ENCODE data around the gene RYR2.
"Not testable (repeated sequence)": the region's sequence is repeated elsewhere in the genome, so short reads cannot be mapped to it uniquely, and the experiment has no call there.

Gene RYR2

DNA sequence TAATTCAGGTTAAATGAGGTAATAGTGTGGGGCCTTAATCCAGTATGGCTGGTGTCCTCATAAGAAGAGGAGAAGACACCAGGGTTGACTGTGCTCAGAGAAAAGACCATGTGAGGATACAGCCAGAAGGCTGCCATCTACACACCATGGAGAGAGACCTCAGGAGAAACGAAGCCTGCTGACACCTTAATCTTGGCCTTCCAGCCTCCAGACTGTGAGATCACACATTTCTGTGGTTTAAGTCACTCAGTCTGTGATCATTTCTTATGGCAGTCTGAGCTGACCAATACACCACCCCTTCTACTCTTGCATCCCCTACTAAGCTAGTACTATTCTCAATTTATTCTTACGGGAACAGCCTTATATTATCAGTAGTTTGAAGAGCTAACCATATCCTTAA lies 538.7 kb downstream of the RYR2 start:
- no peak for TF ChIP-seq ZFX (IDR thresholded peaks at IDR 0.05)
- TF ChIP-seq, protein P1, sequence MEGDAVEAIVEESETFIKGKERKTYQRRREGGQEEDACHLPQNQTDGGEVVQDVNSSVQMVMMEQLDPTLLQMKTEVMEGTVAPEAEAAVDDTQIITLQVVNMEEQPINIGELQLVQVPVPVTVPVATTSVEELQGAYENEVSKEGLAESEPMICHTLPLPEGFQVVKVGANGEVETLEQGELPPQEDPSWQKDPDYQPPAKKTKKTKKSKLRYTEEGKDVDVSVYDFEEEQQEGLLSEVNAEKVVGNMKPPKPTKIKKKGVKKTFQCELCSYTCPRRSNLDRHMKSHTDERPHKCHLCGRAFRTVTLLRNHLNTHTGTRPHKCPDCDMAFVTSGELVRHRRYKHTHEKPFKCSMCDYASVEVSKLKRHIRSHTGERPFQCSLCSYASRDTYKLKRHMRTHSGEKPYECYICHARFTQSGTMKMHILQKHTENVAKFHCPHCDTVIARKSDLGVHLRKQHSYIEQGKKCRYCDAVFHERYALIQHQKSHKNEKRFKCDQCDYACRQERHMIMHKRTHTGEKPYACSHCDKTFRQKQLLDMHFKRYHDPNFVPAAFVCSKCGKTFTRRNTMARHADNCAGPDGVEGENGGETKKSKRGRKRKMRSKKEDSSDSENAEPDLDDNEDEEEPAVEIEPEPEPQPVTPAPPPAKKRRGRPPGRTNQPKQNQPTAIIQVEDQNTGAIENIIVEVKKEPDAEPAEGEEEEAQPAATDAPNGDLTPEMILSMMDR (conservative IDR thresholded peaks at IDR 0.05) = no peak
- H3K27ac ChIP-seq = no peak overlapping the region

- H3K27ac ChIP-seq = no peak overlapping the region
- no peak for TF ChIP-seq ZFX (IDR thresholded peaks at IDR 0.05)
- TF ChIP-seq, protein P1 (conservative IDR thresholded peaks at IDR 0.05) = no peak
Measured at GRCh38 chr1:237583270-237583669, 541.3 kb downstream of the RYR2 start.

DNA sequence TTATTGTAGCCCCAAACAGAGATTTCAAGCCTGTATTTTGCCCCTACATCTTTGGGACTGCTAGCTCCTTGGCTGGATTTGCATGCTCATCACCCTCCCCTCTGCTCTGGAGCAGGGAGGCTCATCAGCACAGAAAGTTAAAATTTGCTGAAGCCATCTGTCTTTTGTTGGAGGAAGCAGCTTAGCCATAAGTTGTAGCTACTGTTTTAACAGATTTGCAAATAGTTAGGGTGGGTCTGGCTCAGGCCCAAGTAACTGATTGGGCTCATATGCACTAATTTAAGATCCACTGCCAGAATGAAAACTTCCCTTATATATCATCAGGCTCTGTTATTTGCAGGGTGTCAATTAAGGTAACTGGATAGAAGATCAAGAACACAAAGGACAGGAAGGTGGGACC lies 541.8 kb downstream of the RYR2 start:
- no peak overlapping the region; the same call in 1 of the 2 replicates for H3K27ac ChIP-seq
- no peak for TF ChIP-seq ZFX (IDR thresholded peaks at IDR 0.05)
- TF ChIP-seq, protein P1 (conservative IDR thresholded peaks at IDR 0.05) = no peak

DNA sequence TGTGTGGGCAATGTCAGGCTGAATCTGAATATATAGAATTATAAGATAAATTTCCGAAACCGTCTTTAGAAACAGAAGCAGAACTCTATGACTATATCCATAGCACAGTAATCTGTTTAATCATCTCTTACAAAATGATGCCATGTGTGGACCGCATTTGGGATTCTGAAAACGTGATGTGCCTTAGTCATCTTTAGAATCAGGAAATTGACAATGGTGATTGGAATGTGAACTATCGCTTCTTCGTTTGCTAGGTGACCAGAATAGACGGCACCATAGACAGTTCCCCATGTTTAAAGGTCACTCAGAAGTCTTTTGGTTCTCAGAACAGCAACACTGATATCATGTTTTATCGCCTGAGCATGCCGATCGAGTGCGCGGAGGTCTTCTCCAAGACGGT lies 548.4 kb downstream of the RYR2 start:
- H3K27ac ChIP-seq = no peak overlapping the region
- TF ChIP-seq, protein P1 (conservative IDR thresholded peaks at IDR 0.05) = no peak
- TF ChIP-seq ZFX (IDR thresholded peaks at IDR 0.05) = no peak

DNA sequence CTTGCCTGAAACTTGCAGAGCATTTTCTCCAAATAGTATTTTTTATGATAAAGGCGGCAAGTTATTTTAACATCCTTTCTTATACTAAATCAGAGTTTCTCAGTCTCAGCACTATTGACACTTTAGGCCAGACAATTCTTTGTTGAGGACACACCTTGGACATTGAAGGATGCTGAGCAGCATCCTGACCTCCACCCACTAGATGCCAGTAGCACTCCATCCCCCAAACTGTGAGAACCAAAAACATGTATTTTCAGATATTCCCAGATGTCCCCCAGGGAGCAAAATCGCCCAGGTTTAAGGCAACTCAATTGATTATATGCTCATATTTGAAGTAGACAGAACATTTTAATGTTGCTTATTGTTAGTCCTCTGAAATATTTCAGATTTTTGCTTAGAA lies 549.4 kb downstream of the RYR2 start:
- no peak overlapping the region for H3K27ac ChIP-seq
- TF ChIP-seq, protein P1 (conservative IDR thresholded peaks at IDR 0.05) = peak; percentile 25
- TF ChIP-seq ZFX (IDR thresholded peaks at IDR 0.05) = no peak

DNA sequence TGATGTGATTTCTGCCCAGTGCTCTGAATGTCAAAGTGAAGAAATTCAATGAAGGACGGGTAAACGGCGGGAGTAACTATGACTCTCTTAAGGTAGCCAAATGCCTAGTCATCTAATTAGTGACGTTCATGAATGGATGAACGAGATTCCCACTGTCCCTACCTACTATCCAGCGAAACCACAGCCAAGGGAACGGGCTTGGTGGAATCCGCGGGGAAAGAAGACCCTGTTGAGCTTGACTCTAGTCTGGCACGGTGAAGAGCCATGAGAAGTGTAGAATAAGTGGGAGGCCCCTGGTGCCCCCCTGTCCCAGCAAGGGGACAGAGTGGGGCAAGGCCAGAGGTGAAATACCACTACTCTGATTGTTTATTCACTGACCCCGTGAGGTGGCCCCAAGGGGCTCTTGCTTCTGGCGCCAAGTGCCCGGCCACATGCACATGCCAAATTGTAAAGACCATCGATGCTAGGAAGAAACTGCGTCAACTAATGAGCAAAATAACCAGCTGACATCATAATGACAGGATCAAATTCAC lies 561.1 kb downstream of the RYR2 start:
- H3K27ac ChIP-seq = not testable (repeated sequence)

GRCh38 chr1:237608433-237608832 lies 566.4 kb downstream of the RYR2 start:
- TF ChIP-seq ZFX (IDR thresholded peaks at IDR 0.05) = no peak
- TF ChIP-seq, protein P1 (conservative IDR thresholded peaks at IDR 0.05) = no peak
- H3K27ac ChIP-seq = no peak overlapping the region

DNA sequence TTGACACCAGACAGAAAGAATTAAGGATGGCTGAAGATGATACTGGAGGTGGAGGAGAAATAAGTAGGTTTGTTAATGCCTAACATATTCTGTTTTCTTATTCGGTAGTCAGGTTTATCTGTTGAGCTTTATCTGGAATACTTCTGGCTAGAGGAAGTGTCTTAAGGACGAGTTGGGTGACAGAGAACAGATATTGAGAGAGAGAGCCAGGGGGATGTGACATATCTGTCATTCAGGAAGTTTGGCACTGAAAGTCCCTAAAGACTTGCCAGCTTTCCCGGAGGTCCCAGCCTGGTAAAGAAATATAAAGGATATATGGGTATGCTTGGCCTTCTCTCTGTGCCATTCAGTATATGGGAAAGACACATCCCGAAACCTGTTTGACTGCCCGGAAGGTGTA lies 568.2 kb downstream of the RYR2 start:
- TF ChIP-seq ZFX (IDR thresholded peaks at IDR 0.05) = no peak
- TF ChIP-seq, protein P1 (conservative IDR thresholded peaks at IDR 0.05) = no peak

More for the DNA sequence above, 568.2 kb downstream of the RYR2 start:
- H3K27ac ChIP-seq = no peak overlapping the region
